Activated naive CD8-positive, alpha-beta T cell treated with anti-CD3 and anti-CD28 coated beads, Interleukin-2, amount 50 U/mL, for 16 hours (primary cell): ENCODE measurements around the gene AQP5.

Source experiments
- DNase-seq: peaks from one replicate; pipeline ENCODE4 v3.0.0-alpha.2; 2020; ENCODE audit warnings: low read depth, low spot score

The AQP5 gene

DNA sequence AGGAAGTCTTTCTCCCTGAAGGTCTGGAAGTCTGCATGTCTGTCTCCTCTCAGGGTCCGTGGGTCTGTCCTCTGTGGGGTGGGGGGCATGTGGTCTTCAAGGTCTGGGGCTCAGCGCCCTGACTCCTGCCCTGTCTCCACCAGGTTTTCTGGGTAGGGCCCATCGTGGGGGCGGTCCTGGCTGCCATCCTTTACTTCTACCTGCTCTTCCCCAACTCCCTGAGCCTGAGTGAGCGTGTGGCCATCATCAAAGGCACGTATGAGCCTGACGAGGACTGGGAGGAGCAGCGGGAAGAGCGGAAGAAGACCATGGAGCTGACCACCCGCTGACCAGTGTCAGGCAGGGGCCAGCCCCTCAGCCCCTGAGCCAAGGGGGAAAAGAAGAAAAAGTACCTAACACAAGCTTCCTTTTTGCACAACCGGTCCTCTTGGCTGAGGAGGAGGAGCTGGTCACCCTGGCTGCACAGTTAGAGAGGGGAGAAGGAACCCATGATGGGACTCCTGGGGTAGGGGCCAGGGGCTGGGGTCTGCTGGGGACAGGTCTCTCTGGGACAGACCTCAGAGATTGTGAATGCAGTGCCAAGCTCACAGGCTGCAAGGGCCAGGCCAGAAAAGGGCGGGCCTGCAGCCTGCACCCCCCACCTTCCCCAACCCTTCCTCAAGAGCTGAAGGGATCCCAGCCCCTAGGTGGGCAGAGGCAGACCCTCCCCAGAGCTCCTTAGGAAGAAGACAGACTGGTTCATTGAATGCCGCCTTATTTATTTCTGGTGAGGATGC lies 3.4 kb downstream of the AQP5 start:
- no peak for DNase-seq

GRCh38 chr12:49965836-49966235 lies 4.2 kb downstream of the AQP5 start:
- no peak for DNase-seq

- no peak for DNase-seq
These were observed 4.9 kb downstream of the AQP5 start for GRCh38 chr12:49966511-49967041.

DNA sequence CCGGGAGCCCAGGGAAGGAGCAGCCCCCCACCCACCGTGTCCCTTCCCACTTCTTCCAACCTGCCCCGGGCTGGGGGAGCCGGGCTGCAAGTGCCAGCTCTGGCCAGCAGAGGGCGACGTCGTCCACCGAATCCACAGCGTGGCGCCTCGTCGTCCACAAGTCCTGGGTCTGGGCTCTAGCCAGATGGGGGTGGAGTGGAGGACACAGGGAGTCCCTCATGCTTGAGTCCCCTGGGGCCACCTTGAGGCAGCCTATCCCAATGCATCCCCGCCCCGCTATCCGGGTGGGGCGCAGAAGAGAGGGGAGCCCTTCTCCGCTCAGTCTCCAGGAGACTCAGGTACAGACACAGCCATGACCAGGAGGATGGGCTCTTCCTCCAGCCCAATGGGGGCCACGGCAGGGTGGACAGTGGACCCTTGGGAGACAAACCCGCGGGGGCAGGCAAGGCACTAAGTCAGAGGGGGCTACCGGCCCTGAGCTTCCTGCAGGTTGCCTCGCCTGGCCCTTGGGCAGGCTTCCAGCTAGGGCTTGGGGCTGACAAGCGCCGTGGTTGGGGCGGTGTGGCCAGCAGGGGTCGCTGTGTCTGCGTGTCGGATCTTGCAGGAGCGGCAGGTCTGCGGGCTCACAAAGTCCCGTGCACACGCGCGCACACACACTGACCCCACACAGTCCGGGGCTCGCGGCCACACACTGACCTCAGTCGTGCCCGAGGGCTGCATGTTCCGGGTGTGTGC lies 5.5 kb downstream of the AQP5 start:
- peak; percentile 88 for DNase-seq

GRCh38 chr12:49967777-49968250 lies 6.1 kb downstream of the AQP5 start:
- DNase-seq, result no peak

DNA sequence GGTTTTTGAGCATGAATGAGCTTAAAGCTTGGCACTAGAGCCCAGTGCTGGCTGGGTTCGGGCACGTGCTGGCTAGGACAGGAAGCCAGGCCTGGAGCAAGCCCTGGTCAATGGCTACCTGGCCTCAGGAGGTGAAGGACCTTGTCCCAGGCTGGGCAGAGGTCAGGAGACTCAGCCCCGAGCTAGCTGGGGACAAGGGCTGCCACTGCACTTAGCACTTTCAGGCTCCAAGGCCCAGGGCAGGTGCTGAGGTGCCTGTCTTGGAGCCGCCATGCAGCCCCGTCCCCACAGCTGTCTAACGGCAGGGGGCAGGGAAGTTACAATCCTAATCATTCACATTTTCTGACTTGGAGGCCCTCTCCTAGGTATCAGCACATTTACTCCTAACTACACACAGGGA lies 6.8 kb downstream of the AQP5 start:
- no peak for DNase-seq

GRCh38 chr12:49969027-49969426 lies 7.4 kb downstream of the AQP5 start:
- DNase-seq, result no peak

- no peak for DNase-seq
These were observed 8.2 kb downstream of the AQP5 start for GRCh38 chr12:49969651-49970429.

DNA sequence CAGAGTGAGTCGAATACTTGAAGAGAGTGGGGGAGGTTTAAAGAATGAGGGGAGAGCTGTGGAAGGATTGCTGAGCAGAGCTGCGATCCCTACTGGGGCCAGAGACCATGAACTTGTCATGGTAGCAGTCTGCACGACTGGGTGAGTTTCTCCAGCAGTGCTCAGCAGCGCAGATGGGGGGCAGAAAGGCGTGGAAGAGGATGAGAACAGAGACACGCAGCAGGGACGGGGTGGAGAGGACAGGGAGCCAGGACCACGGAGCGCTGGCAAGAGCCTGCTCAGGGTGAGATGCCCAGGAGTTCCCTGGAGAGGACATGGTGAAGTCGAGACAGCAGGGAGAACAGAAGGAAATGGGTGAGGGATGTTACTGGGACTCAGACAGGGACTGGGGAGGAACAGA lies 9.0 kb downstream of the AQP5 start:
- DNase-seq, result no peak

- no peak for DNase-seq
These were observed 9.5 kb downstream of the AQP5 start for GRCh38 chr12:49971141-49971540.

GRCh38 chr12:49972129-49972528 lies 10.5 kb downstream of the AQP5 start:
- DNase-seq, result no peak

- DNase-seq, result no peak
These were observed 11.1 kb downstream of the AQP5 start, which contains the start of gene AQP6 for GRCh38 chr12:49972641-49973360. Gene AQP6 (plus strand): TSS chr12:49972947. CDS start chr12:49973174, 227 bp downstream.

DNA sequence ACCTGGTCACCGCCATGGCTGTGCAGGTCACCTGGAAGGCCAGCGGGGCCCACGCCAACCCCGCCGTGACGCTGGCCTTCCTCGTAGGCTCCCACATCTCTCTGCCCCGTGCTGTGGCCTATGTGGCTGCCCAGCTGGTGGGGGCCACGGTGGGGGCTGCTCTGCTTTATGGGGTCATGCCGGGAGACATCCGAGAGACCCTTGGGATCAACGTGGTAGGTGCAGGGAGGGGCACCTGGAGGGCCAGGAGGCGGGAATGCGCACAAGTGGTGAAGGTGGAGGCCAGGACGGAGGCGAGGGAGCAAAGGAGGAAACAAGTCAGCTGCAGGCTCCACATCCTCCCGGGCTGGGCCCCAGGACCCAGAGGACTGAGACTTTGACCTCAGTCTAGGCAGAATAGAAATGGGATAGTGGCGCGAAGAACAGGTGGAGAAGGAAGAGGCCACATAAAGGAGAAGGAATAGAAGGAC lies 11.7 kb downstream of the AQP5 start:
- DNase-seq, result no peak

- no peak for DNase-seq
These were observed 12.6 kb downstream of the AQP5 start for GRCh38 chr12:49974231-49974675.

DNA sequence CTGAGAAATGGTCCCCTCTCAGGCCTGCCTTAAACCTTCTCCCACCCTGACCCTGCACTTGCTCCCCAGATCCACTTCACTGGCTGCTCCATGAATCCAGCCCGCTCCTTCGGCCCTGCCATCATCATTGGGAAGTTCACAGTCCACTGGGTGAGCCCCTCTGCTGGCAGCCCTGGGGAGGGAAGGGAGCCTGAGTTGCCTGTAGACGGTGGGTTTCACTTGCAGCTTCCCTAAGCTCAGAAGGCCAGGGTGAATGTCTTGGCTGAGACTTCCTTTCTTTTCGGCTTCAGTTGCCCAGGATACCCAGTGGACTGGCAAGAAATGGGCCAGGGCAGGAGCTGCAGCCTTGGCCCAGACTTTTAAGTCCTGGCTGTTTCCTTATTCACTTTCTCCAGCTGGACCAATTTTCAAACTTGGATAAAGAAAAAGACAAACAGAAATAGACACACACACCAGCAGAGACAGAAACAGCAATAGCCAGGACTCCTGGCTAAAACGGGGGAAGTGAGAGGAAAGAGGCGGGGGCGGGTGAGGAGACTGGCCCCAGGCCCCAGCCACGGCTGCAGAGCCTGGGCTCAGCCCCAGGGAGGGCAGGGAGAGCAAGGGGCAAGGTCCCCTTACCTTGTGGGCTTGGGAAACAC lies 13.1 kb downstream of the AQP5 start:
- DNase-seq, result no peak

DNA sequence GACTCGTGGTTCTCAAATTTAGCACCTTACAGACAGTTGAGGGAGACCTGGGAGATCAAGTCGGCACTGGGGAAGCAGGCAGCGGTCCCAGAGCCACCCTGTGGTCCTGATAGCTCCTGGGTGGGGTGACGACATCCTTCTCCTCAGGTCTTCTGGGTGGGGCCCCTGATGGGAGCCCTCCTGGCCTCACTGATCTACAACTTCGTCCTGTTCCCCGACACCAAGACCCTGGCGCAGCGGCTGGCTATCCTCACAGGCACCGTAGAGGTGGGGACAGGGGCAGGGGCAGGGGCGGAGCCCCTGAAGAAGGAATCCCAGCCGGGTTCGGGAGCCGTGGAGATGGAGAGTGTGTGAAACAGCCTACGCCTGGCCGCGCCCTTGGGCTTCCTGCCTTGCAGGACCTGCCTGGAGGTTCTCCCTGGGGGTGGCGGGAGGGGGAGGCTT lies 13.7 kb downstream of the AQP5 start:
- no peak for DNase-seq

- DNase-seq, result no peak
These were observed 14.9 kb downstream of the AQP5 start for GRCh38 chr12:49976557-49976956.

DNA sequence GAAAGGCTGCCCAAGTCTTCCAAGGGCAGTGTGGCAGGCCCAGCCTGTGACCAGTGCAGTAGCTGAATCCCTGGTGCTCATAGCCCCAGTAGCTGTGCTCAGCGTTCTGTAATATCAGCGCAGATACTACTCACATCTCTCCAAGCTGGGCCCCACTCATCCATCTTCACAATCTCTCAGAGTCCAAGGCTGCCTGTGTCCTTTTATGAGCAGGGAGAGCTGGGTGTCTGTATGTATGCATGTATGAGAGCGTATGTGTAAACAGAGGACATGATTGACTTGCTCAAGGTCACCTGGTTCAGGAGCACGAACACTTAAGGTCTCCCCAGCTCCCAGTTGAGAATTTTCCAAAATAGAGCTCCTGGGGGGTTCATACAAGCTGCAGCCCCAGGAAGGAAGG lies 16.5 kb downstream of the AQP5 start:
- no peak for DNase-seq

DNA sequence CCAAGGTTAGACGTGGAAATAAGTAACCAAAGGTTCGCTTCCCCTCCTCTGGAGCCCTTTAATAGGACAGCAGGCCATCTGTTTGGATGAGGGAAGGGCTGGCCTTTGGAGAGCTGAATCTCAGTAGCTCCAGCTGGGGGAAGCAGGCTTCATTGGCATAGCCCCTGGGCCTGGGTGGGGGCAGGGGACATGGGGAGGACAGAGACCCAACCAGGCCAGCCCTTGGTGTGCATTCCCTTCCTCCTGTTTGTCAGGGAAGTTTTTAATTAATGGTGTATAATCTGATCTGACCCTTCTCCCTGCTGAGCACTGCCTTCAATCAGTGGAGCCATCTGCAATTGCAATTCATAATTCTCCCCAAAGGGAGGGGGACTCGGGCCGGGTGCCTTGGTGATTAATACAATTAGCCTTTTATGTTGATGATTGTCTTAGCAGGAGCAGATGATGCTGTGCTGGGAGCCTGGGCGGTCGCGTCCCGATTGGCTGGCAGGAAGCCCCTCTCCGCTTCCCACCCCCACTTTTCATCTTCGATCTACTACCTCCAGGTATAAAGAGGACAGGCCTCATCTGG lies 17.4 kb downstream of the AQP5 start:
- DNase-seq, result no peak

DNA sequence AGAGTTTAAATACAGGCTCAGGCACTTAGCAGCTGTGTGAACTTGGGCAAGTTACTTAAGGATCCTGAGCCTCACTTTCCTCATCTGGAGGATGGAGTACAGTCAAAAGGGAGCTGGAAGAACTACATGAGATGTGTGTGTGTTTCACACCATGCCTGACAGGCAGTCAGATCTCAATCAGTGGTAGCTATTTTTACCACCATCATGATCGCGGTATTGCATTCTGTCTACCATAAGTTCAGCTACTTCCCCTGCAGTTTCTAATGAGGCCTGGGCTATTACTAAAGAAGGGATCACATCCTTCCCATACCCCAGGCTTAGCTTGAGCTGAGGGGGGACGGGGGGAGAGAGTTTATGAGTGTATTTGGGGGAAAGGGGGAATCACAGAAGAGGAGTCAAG lies 18.1 kb downstream of the AQP5 start:
- DNase-seq, result no peak
